Activated T-cell treated with anti-CD3 and anti-CD28 coated beads for 48 hours (primary cell): Measurements from ENCODE around the gene SLC26A1.
A peak's percentile ranks its signal among the peaks of the same experiment; 100 is the strongest.

Source experiments
- DNase-seq: peaks from one replicate; pipeline ENCODE4 v3.0.0-alpha.2; 2020; ENCODE audit warnings: low read depth

The SLC26A1 gene

DNA sequence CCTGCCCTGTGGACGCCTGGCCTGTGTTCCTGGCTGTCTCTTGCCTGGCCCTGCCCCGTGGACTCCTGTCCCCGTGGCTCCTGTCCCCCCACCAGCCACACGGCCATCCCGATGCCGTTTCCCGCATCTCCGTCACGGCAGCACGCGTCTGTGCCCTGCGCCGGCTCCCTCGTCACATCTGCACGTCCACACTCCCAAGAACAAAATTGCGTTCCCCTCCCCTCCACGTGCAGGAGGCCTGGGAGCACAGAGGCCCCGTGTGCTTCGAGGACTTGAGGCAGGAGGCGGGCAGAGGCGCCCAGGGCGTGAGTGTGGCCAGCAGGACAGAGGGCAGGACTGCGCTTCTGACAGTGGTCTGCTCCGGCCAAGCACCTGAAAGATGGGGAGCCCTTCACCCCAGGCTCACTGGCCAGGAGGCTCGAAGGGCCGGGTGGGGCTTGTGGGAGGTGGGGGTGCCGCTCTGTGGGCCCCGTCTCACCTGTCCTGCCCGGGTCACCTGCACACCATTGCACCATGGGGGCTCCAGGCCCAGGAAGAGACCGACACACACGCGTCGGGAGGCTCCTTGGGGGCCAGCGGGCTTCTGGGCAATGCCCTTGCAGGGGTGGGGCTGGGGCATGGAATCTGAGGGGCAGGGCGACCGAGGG lies 35.5 kb upstream of the SLC26A1 start:
- DNase-seq = no peak

DNA sequence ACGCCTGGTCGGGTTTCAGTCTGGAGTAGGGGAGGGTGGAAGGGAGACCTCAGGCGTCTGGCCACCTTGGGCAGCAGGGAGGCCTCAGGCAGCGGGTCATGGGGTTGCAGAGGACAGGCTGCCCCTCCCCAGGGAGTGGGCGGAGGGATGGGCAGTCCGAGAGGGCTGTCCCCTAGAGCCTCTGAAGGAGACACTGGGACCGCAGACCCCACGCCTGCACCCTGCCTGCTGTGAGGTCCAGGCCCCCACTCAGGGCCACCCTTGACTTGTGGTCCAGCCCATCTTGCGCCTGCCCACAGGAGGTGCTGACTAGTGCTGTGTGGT lies 34.7 kb upstream of the SLC26A1 start:
- no peak for DNase-seq

DNA sequence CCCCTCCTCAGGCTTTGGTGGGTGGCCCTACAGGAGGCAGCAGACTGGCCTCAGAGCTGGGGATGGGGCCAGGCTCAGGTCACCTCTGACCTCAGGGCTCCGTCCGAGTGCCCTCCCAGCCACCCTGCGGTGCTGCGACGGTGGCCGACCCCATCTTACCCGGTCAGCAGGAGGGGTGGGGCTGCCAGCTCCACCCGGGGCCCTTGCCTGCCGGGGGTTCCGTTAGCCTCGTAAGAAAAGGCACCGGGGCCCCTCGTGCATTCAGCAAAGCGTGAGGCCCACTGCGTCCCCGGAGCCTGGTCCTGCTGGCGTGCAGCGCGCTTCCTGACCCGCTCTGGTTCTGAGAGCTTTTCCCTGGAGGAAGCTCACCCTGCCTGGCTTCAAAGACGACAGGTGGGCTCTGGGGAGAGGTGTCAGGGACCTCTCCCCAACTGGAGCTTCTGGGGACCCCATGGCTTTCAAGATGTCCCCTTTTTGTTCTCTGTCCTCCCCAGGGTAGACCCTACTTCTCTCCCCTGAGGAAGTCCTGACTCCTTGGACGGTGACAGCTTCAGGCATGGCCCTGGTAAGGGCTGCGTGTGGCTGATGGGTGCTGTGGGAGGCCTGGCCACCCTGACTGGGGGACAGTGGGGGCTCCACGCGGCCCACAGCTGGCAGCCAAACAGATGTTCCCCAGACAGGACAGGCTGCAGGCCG lies 34.2 kb upstream of the SLC26A1 start:
- no peak for DNase-seq

DNA sequence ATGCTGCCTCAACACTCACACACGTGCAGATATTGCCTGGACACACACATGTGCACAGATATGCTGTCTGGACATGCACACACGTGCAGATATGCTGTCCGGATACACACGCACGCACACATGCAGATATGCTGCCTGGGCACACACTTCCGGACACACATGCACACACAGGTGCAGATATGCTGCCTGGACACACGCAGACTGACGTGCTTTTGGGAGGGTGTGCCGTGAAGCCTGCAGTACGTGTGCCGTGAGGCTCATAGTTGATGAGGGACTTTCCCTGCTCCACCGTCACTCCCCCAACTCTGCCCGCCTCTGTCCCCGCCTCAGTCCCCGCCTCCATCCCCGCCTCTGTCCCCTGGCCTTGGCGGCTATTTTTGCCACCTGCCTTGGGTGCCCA lies 32.9 kb upstream of the SLC26A1 start:
- peak; percentile 41 for DNase-seq

DNA sequence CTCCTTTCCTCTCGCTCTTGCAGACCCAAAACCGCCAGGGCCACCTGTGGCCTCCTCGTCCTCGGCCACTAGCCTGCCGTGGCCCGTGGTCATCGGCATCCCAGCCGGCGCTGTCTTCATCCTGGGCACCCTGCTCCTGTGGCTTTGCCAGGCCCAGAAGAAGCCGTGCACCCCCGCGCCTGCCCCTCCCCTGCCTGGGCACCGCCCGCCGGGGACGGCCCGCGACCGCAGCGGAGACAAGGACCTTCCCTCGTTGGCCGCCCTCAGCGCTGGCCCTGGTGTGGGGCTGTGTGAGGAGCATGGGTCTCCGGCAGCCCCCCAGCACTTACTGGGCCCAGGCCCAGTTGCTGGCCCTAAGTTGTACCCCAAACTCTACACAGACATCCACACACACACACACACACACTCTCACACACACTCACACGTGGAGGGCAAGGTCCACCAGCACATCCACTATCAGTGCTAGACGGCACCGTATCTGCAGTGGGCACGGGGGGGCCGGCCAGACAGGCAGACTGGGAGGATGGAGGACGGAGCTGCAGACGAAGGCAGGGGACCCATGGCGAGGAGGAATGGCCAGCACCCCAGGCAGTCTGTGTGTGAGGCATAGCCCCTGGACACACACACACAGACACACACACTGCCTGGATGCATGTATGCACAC lies 31.8 kb upstream of the SLC26A1 start:
- DNase-seq = no peak

DNA sequence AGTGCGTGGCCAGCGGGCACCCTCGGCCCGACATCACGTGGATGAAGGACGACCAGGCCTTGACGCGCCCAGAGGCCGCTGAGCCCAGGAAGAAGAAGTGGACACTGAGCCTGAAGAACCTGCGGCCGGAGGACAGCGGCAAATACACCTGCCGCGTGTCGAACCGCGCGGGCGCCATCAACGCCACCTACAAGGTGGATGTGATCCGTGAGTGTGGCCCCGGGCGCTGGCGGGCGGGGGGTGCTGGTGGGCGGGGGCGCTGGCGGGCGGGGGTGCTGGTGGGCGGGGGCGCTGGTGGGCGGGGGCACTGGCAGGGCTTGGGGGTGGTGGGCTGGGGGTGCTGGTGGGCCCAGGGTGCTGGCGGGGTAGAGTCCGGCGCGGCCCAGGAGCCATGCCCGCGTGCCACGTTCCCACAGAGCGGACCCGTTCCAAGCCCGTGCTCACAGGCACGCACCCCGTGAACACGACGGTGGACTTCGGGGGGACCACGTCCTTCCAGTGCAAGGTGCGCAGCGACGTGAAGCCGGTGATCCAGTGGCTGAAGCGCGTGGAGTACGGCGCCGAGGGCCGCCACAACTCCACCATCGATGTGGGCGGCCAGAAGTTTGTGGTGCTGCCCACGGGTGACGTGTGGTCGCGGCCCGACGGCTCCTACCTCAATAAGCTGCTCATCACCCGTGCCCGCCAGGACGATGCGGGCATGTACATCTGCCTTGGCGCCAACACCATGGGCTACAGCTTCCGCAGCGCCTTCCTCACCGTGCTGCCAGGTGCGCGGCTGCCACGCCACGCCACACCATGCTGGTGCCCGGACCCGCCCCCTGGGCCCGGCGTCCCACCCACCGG lies 30.9 kb upstream of the SLC26A1 start:
- no peak for DNase-seq

DNA sequence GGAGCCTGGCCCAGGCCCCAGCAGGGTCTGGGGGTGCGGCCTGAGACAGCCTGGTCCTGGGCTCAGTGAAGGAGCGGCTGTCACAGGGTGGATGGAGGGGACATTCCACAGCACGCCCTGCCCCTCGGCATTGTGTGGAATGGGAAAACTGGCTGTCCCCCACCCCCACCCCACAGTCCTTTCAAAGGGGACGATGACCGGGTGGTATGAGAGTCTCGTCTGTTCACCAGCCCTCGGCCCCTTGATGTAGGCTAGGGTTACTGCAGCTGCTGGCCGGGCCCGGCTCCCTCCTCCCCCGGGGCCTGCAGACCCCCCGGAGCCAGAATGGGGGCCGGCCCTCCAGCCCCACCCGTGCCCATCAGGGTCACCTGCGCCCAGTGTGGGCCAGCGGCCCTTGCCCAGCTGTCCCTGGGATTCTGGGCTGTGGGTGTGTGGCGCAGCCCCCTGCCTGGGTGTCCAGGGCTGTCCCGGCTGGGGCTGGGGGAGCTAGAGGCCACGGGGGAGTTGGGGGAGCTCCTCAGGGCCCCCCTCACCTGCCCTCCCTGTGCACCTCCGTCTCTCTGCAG lies 30.0 kb upstream of the SLC26A1 start:
- DNase-seq = no peak

DNA sequence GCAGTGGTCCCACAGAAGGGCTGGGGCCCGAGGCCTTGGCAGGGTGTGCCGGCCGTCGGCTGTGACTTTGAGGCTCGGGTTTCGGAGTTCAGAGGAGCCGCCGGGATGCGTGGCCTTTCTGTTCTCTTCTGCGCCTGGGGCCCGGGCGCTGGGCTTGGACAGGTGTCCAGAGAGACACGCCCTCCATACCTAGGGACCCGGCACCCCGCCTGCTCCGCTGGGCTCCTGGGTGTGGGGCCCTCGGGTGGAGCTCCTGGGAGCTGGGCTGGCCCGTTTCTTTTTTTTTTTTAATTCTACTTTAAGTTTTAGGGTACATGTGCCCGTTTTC lies 29.5 kb upstream of the SLC26A1 start:
- no peak for DNase-seq

DNA sequence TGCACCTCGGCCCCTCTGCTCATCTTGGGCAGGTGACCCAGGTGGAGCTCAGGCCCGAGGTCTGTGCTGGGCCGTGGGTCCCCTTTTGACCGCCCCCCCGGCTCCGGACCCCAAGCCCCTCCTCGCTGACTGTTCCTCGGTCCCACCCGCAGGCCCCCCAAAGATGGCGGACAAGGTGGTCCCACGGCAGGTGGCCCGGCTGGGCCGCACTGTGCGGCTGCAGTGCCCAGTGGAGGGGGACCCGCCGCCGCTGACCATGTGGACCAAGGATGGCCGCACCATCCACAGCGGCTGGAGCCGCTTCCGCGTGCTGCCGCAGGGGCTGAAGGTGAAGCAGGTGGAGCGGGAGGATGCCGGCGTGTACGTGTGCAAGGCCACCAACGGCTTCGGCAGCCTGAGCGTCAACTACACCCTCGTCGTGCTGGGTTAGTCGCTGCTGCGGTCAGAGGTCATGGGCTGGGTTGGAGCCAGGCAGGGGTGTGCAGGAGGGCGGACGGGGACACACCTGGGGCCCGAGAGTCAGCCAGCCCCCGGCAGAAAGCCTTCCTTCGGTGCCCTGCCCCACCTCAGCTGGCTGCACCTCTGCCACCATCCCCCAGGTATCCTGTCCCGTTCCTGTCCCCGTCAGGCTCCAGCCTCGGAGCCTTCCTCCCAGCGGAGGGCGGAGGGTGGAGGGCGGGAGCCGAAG lies 29.0 kb upstream of the SLC26A1 start:
- no peak for DNase-seq

DNA sequence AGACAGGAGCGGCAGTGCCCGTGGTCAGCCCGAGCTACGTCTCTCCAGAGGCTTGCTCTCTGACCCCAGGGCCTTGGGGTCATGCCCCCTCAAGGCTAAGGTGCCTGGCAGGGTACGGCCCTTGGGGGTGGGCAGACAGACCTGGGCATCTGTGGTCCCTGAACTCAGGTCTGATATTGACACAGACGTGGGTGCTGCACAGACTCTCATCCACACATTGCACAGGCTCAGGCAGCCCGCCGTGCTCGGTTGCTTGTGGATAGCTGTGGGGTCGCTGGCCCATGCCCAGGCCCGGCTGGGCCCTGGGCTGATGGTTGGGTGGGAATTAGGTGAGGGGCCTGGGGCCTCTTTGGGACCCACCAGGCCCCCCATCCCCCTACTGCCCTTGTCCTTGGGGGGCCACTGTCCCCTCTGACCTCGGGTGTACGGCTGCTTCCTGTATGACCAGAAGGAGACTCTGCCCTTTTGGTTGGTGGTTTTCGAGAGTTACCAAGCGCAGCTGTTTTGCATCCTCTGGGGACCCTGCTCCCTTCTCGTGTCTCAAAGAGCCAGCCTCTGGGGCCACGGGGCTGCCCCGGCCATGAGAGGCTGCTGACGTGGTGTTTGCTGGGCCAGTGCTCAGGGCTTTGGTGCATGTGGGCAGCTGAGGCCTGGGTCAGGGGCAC lies 28.3 kb upstream of the SLC26A1 start:
- no peak for DNase-seq

DNA sequence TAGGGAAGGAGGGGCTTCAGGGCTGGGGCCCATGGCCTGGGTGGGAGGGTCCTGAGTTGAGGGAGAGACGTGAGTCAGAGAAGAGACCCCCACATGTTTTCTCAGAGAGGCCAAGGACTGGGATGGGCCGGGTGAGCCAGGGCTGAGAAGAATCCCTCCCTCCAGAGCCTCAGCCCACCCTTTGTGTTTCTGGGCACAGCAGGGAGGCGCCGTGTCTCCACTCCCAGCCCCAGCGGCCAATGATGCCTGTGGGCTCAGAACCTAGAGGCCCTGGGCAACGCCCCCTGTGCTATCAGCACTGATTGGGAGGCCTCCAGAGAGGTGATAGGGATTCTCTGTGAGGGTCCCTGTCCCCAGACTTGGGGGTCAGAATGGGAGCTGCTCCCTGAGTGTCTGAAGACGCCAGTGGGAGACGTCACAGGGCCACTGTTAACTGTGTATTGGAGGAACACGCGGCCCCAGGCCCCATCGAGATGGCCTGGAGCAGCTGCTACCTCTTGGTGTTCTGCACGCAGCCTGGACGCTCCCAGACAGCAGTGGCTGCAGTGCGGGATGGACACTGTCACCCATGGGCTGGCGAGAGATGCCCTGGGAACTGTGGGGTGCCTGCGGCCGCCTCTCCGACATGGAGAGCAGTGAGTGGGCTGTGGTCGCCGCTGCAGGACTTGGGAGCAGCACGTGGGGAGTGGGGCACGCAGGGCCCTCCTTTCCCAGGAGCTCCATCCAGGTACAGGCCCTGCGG lies 26.7 kb upstream of the SLC26A1 start:
- no peak for DNase-seq

DNA sequence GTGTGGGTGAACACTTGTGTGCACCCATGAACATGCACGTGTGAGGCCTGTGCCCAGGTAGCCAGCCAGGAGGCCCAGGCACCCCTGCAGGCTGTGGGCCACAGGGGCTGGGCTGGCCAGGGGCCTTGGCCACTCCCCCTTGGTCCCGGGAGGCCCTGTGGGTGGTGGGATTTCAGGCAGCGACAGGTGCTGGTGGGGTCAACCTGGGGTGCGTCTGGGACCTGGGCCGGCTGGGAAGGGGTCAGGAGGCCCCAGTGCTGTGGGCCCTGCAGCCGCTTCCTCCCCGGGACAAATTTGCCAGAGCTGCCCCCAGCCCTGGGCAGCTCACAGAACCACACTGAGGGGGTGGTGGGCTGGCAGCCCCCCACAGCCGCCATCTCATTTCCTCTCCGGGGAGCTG lies 26.1 kb upstream of the SLC26A1 start:
- no peak for DNase-seq

DNA sequence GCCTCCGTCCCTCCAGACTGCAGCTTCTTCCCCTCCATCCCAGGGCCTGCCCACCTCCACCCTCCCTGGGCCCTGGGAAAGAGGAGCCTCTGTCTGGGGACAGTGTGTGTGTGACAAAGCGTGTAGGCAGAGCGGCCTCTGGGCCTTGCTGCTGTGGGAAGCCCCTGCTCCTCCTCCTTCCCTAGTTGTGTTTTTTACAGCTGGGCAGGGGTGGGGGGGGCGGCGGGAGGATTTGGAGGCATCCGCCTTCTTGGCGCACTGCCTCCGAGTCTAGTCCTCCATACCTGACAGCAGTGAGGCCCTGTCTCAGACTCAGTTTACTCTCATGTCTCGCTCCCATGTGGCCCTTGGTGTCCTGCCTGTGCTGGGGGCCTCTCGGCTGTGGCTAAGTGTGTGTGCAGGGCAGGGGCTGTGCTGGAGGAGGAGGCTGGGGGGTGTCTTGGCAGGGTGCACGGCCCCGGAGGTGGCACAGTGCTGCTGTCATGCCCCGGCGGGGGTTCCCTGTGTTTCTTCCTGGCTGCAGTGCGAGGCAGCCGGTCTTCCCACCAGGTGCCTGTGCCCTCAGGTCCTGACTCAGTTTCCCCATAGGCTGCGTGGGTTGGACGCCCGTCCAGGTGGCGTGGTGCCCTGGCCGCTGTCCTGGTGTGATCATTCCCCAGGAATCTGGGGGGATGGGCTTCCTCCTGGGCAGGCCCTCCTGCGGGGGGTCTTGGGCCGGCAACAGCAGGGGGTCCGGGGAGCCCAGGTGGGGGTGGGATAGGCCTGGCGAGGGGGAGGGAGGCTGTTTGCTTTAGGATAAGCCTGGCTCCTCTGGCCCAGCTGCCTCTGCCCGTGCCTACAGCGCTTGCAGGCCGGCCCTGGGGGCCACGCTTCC lies 25.2 kb upstream of the SLC26A1 start:
- no peak for DNase-seq

DNA sequence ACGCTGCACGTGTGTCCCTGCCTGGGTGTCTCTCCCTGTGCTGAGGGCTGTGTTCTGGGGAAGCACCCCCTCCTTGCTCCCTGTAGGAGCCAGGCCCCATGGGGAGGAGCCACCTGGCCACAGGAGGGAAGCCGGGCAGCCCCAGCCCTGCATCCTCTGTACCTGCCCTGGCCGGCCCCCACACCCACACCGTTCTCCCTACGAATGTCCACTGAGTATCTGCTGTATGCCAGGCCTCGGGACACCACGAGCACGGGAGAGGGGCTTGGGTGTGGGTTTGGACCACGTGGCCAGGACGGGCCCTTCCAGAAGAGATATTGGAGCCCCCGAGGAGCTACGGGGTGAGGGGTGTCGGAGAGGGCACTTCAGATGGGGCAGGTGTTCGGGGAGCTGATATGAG lies 24.5 kb upstream of the SLC26A1 start:
- no peak for DNase-seq

DNA sequence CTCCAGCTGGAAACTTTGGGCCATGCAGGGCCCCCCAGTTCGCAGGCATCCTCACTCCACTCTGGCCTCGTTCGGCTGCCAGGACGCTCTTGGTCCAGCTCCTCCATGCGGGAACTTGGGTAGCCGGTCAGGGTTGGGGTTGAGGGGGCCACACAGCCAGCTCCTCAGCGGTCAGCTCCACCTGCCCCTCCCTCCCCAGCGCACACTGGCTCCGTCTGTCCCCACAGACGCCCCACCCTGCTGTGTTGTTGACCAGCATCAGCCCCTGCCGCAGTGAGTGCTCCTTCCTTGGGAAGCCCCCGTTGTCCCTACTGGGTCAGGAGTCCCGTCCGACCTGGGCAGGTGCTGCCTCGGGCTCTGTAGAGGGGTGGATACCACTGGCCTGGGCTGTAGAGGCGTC lies 24.0 kb upstream of the SLC26A1 start:
- DNase-seq = no peak

DNA sequence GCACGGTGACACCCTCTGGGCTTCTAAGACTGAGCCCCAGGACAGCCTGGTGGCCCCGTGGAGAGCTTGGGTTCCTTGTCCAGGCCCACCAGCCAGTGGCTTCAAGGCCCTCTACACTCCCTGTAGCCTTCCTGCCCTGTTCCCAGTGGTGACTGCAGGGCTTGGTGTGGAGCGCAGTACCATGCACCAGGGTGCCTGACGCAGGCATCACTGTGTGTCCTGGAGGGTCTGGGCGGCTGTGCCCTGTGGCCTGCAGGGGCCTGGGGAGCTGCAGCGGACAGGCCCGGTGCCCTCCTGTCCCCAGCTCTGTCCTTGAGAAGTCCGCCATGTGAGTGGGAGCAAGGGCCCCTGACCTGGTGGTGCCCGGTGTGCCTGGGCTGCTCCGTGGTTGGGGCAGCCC lies 22.5 kb upstream of the SLC26A1 start:
- DNase-seq = no peak

DNA sequence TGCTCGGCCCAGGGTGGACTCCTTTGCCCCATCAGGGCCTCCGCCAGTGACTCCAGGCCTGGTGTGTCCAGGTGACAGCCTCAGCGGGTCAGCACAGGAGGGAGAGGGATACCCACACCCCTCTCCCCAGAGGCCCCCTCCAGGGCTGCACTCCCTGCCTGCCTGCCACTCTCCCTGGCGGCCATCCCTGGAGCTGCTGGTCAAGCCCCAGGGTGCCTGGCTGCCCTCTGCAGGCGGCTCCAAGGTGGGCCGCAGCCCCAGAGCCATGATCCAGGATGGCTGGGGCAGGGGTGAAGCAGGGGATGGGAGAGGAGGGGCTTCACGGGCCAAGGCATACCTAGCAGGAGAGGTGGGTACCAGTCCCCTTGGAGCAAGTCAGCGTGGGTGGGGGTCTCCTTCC lies 22.0 kb upstream of the SLC26A1 start:
- DNase-seq = no peak

DNA sequence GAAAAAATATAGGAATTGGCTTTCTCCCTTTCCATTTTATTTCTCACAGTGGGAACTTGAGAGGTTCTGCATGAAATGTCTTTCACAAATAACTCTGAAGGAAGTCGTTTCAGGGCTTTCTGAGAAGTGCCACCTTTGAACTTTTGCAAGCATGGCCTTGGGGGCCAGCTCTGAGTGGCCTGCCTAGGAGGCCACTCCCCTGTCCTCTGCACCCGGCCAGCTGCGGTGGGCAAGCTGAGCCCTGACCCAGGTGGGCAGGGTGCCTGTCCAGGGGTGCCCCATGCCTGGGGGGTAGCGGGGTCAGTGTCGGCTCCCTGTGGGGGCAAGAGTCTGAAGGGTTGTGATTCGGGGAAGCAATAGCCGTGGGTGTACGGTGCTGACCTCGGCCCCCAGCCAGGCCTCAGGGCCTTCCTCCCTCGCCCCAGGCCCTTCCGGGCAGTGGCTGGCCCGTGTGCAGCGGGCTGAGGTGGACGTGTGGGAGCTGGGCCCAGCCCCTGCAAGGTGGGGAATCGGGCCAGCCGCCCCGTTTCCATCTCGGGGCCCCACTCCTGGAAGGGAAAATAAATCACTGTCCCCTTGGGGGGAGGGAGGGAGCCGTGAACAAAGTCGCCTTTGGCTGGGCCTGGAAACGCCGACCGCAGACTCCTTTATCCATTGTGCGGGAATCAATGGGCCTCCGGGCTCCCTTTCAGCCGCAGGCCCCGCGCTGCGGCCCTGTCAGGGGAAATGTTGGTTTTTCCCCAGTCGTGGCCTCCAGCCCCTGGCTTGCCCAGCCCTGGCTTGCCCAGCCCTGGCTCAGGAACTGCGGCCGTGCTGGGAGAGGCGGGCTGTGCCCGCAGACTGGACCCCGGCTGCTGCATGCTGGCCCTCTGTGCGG lies 21.3 kb upstream of the SLC26A1 start:
- DNase-seq = no peak
